Renal cortical epithelial cell (primary cell): ENCODE results near the gene RNU1-2. TPM values are rescaled to one million over a fixed set of nuclear protein-coding genes. Genes with fewer than 3 reads are reported as not detected.
A peak's percentile ranks its signal among the peaks of the same experiment; 100 is the strongest.
"Not testable (repeated sequence)": the region's sequence is repeated elsewhere in the genome, so short reads cannot be mapped to it uniquely, and the experiment has no call there.

Source experiments
- DNase-seq: peaks from one replicate; pipeline ENCODE4 v3.0.0-alpha.2; 2011; ENCODE audit warnings: low read depth
- total RNA-seq: library from RNA; depleted of rRNA; stranded (reverse); fragments of >200 nt; gene quantifications from 2 replicates; pipeline ENCODE4 v1.2.3, GENCODE V29; 2014

RNU1-2 gene
- total RNA-seq, 1 donor from 2014 or later: under 0.01 TPM

DNA sequence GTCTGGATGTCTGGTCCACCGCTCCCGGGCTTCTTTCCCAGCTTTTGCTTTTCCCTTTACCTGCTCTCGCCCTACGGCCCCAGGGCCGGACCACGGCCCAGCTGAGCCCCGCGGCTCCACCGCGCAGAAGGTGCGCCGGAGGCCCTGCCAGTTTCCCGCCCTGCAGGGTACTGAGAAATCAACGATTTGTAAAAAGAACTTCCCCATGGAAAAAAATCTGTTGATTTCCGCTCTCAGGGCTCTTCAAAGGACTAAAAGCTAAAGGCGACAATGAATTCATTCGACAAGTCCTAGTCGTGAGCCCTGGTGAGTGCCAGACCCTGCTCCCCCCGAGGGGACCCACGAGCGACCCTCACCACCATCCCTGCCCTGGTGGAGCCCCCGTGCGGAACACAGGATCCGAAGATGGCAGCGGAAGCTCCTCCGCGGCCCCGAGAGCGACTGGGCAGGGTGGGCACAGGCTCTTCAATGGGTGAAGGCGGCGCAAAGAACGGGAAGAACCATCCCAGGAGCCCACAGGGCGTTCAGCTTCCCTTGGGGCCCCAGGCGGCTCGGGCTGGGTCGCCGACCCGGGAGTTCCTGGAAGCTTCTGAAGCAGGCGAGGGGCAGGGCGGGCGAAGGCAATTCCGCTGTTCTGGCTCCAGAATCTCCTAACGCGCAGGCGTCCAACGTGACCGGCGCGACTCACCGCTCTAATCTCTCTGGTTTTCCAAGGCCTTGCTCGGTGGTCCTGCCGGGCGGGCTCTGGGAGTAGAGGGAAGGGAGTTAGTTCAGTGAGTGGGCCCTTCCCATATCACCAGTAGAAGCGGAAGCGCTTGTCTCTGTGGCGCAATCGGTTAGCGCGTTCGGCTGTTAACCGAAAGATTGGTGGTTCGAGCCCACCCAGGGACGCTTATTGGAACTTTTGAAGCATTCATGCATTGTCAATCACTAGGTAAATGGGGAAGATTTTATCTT lies 6.6 kb upstream of the RNU1-2 start:
- DNase-seq: peak; percentile 37

- not testable (repeated sequence) for DNase-seq
Measured at GRCh38 chr1:16890539-16891021, 5.2 kb upstream of the RNU1-2 start.

DNA sequence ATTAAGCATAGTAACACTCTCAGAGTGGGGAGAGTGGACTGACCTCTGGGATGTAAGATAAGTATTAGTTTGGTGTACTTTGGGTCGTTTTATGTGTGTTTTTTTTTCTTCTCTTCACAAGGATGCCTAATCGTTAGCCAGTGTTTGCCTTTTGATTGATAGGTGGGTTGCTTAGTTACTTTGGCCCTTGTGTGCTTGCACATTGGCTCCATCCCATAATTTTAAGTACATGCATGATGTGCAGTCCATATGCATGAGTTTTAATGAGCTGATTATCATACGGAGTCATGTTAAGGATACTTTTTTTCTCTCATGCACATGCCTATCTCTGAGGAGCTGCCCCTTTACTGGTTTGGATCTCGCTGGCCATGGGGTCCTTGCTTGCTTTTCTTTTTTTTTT lies 4.7 kb upstream of the RNU1-2 start:
- DNase-seq: not testable (repeated sequence)

DNA sequence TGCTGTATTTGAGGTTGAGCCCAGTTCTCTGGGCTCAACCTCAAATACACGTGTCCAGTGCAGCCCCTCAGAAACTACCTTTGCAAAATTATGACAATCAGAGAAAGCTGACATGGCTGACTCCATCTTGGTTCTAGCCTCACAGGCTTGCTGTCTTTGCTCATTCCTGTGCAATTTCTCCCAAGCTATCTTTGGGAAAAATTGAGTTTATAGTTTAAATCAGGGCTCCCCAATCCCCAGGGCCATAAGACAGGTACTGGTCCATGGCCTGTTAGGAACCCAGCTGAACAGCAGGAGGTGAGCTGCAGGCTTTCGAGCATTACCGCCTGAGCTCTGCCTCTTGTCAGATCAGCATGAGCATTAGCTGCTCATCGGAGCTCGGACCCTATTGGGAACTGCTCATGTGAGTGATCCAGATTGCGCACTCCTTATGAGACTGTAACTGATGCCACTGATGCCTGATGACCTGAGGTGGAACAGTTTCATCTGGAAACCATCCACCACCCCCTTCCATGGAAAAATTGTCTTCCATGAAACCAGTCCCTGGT lies 2.7 kb upstream of the RNU1-2 start:
- DNase-seq: not testable (repeated sequence)

DNA sequence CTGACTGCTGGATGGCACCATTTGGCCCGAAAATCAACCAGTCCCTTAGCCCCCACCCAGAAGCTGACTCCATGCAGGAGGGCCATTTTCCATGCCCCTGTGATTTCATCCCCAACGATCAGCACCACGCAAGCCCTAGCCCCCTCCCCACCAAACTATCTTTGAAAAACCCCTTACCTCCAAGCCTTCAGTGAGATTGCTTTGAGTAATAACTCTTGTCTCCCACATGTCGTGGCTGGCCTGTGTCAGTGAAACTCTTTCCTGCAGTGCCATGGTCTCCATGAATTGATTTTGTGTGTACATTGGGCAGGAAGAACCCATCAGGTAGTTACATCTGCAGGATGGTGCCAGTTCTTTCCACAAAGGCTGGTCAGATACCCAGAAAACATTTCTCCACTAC lies 2.0 kb upstream of the RNU1-2 start:
- DNase-seq: not testable (repeated sequence)

DNA sequence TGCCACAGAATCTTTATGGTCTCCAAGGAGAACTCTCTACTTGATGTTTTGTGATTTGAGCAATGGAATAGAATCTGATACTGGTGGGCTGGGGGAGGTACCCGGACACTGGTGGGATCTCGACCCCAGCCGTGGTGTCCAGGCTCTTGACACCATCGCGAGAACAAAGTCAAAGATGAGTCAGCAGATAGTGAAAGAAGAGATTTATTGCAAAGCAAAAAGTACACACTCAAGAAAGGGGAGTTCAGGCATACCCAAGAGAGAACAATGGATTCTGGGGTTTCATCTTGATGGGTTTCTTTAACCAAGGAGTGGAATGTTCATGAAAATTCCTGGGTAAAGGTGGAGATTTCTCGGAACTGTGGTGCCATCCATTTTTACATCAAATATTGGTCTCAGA lies 1.4 kb upstream of the RNU1-2 start:
- DNase-seq: not testable (repeated sequence)

GRCh38 chr1:16895233-16895597 lies 565 bp upstream of the RNU1-2 start:
- not testable (repeated sequence) for DNase-seq

- peak; percentile 46 for DNase-seq
Measured at GRCh38 chr1:16896316-16897055, 706 bp downstream of the RNU1-2 start.

GRCh38 chr1:16897653-16898052 lies 1.9 kb downstream of the RNU1-2 start:
- not testable (repeated sequence) for DNase-seq

DNA sequence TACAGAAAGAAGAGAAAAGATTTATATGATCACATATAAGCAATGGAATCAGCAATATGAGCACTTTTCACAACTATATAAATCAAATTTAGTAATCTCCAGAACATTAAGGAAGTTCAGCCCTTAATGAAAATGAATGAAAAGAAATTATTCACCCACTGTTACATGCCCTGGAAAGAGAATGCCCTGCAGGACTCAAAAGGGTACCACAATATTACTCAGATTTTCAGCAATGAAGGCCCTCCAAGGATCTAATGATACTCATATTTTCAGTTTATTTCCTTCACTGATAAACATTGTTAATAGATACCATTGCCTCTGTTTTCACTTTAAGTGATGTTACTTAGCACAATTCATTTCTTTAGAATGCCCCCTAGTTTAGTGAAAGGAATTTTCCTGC lies 2.5 kb downstream of the RNU1-2 start:
- not testable (repeated sequence) for DNase-seq

DNA sequence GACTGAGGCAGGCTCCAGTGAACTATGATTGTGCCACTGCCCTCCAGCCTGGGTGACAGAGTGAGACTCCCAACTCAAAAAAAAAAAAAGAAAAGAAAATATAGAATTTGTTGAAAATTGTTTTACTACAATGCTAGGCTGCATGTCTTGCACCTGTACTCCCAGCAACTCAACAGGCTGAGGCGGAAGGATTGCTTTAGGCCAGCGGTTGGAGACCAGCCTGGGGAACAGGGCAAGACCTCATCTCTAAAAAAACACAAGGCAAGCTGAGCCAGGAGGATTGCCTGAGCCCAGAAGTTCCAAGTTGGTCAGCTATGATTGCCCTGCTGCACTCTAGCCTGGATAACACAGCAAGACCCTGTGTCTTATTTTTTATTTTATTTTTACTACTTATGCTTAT lies 3.2 kb downstream of the RNU1-2 start:
- not testable (repeated sequence) for DNase-seq

GRCh38 chr1:16900751-16901150 lies 5.0 kb downstream of the RNU1-2 start:
- no peak for DNase-seq

- not testable (repeated sequence) for DNase-seq
Measured at GRCh38 chr1:16901371-16901770, 5.6 kb downstream of the RNU1-2 start.

GRCh38 chr1:16903054-16903453 lies 7.3 kb downstream of the RNU1-2 start:
- peak; percentile 40 for DNase-seq

DNA sequence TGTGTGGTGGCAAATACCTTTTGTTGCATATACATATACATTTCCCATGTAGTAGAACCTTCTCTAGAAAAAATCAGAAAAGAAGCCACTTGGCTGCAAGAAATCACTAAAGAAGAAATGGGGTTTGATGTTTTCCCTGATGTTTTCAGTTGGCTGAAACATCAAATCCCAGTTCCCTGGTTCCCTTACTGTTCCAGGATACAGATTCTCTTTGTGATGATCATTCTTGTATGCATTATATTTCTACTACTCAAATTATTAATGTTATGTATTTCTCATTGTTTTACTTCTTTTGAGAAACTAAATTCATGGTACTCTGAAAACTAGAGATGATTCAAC lies 7.6 kb downstream of the RNU1-2 start:
- DNase-seq: no peak

GRCh38 chr1:16904560-16905109 lies 8.9 kb downstream of the RNU1-2 start:
- DNase-seq: peak; percentile 96

- peak; percentile 97 for DNase-seq
Measured at GRCh38 chr1:16905110-16905867, 9.5 kb downstream of the RNU1-2 start.

DNA sequence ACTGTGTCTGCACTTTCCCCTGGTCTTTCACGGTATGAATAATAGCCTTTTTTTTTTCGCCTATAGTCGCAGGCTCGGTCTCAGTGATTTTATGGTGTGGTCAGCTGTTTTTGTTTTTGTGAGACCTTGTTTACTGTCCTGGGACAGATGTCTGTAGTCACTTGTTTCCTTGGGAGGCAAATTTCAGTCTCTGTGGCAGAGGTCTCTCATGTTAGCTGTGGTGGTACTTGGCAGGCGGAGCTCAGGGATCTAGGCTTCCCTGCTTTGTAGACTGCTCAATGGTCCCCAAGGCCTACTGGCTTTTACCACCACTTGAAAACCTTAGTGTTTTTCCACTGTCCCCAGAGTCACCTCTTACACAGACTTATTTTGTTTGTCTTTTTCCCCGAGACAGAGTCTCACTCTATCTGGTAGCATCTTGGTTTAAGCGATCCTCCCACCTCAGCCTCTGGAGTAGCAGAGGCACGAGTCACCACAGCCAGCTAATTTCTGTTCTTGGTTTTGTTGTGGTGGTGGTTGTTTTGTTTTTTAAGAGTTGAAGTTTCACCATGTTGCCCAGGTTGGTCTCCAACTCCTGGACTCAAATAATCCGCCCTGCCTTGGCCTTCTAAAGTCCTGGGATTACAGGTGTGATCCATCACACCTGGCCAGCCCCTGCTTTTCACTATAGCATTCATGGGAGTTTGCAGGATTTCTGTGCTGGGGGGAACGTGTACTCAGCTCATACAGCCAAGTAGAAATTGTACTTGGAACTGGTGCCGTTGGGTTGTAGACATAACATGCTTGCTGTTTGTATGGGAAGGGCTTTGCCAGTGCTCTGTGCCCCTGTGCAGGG lies 10.3 kb downstream of the RNU1-2 start:
- DNase-seq: peak; percentile 62

DNA sequence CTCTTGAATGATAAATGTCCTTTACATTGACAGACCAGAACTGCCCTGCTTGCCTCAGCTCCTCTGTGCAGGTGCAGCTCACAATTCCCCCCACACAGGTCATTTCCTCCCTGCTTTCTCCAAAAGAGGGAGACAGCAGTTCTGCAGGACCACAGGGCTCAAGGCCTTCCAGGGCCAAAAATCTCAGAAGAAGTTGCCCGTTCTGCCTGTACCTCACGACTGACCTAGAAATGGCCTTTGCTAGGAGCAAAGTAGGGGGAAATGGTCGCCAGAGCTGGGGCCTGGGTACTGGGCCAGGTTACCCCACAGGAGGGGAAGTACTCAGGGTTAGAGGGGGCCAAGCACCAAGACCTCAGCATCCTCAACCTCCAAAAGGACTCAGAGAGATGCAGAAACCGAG lies 11.1 kb downstream of the RNU1-2 start:
- no peak for DNase-seq
